ENCODE measurements around the gene DIS3L2. TPM values are rescaled to one million over a fixed set of nuclear protein-coding genes. Genes with fewer than 3 reads are reported as not detected.
"Not testable (repeated sequence)": the region's sequence is repeated elsewhere in the genome, so short reads cannot be mapped to it uniquely, and the experiment has no call there.

The DIS3L2 gene
- total RNA-seq, 2 donors from 2014 or later, result 19.6 to 22.1 TPM

DNA sequence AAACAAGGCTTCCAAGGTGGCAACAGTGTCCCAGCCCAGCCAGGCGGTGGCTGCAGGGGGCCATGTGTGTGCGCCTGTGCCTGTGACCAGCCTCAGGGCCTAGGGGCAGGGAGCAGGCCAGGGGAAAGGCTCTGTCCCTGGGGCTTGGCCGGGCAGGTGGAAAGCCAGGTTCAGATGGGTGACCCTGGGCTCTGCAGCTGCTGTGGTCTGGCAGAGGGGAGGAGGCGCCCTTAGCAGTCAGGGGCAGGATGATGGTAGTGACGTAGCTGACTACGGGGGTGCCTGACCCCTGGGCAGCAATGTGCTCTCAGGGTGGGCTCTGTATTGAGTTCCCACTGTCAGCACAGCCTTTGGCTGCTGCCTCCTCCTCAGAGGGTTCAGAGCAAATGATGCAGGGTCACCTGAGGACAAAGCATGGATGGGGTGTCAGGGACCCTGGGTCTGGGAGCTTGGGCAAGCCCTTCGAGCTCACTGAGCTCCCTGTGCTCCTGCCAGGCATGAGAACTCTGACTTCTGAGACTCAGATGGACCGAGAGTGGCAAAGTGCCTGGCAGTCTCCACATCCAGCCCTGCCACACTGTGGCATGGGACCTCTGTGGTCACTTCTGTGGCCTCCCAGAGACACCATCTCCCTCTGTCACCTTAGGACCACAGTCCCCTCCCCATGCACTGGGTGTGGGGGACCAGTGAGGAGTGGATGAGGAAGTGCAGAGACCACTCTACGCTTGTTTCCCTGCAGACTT lies 360.5 kb downstream of the DIS3L2 start:
- Histone ChIP-seq H3K4me3 (no peak overlapping the region), H3K36me3 (no peaks in the 10 kb centered on the region), H3K4me1 (peaks cover 0 to 10% of the 10 kb centered on the region in 2 donors), H3K27ac (no peak overlapping the region), H3K9me3 (no peaks in the 10 kb centered on the region), H3K27me3 (no peaks in the 10 kb centered on the region)
- TF ChIP-seq CTCF (IDR thresholded peaks at IDR 0.05), result no peak
- DNase-seq (ENCODE audit: low spot score), result no peak

GRCh38 chr2:232322560-232323327 lies 361.2 kb downstream of the DIS3L2 start:
- Histone ChIP-seq H3K27ac (no peak overlapping the region), H3K27me3 (no peaks in the 10 kb centered on the region), H3K36me3 (no peaks in the 10 kb centered on the region), H3K9me3 (no peaks in the 10 kb centered on the region), H3K4me1 (peaks cover 0 to 5% of the 10 kb centered on the region in 2 donors), H3K4me3 (no peak overlapping the region)
- no peak for DNase-seq (ENCODE audit: low spot score)
- no peak for TF ChIP-seq CTCF (IDR thresholded peaks at IDR 0.05)

GRCh38 chr2:232323328-232323650 lies 361.8 kb downstream of the DIS3L2 start:
- peaks cover 0 to 5% of the 10 kb centered on the region in 2 donors for H3K4me1 ChIP-seq
- no peak overlapping the region for H3K4me3 ChIP-seq
- no peaks in the 10 kb centered on the region for H3K27me3 ChIP-seq
- DNase-seq (ENCODE audit: low spot score), result no peak
- H3K9me3 ChIP-seq, result no peaks in the 10 kb centered on the region
- no peaks in the 10 kb centered on the region for H3K36me3 ChIP-seq
- H3K27ac ChIP-seq, result no peak overlapping the region
- TF ChIP-seq CTCF (IDR thresholded peaks at IDR 0.05), result no peak

DNA sequence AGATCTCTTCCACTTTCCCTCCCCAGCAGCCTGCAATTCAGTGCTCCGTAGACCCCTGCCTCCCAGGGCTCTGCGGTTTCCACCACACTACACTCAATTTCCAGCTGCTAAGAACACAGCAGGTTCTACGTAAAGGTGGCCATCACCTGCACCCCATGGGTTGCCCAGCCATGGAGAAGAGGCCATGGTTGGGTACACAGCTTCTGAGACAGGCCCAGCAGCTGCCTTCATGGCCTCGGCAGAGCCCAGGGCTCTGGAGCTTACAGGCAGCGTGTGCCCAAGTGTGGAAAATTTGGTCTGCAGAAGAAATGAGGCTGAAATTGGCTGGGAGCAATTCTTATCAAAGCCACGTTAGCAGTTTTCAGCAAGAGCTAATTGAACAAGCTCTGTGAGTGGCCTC lies 362.5 kb downstream of the DIS3L2 start:
- H3K27ac ChIP-seq; H3K4me1 ChIP-seq; DNase-seq (ENCODE audit: low spot score); H3K4me3 ChIP-seq; H3K36me3 ChIP-seq; H3K27me3 ChIP-seq; H3K9me3 ChIP-seq: not testable (repeated sequence)

- Histone ChIP-seq H3K9me3 (no peaks in the 10 kb centered on the region), H3K36me3 (no peaks in the 10 kb centered on the region), H3K4me3 (no peak overlapping the region), H3K27me3 (no peaks in the 10 kb centered on the region), H3K4me1 (peaks cover 0 to 5% of the 10 kb centered on the region in 2 donors), H3K27ac (no peak overlapping the region)
- no peak for DNase-seq (ENCODE audit: low spot score)
- TF ChIP-seq CTCF (IDR thresholded peaks at IDR 0.05), result no peak
Observed at GRCh38 chr2:232324778-232325177, 363.3 kb downstream of the DIS3L2 start.
